HG02763 (cell line): ENCODE results near the gene GRM5.
"Not testable (repeated sequence)": the region's sequence is repeated elsewhere in the genome, so short reads cannot be mapped to it uniquely, and the experiment has no call there.

ENCODE experiments used
- ATAC-seq: cut with Tn5 transposase; IDR thresholded peaks from one replicate; pipeline ENCODE4 v1.9.1; 2021; ENCODE audit warnings: mild to moderate bottlenecking, moderate library complexity; ENCODE audit not compliant: unreplicated experiment

The GRM5 gene

GRCh38 chr11:89065651-89066201, at the start of gene GRM5:
Gene GRM5, minus strand, starts transcription at chr11:89065982. Its CDS starts 18,110 bp downstream, at chr11:89047872.
- ATAC-seq: not testable (repeated sequence)

GRCh38 chr11:89097956-89098355, 32.2 kb upstream of the GRM5 start:
- ATAC-seq: peak; percentile 70

- not testable (repeated sequence) for ATAC-seq
These were observed 28.0 kb upstream of the GRM5 start for GRCh38 chr11:89093806-89094205.

GRCh38 chr11:89084951-89085350, 19.2 kb upstream of the GRM5 start:
- ATAC-seq: not testable (repeated sequence)

- not testable (repeated sequence) for ATAC-seq
These were observed 5.1 kb upstream of the GRM5 start for GRCh38 chr11:89070911-89071310.

- no peak for ATAC-seq
These were observed 1.5 kb upstream of the GRM5 start for GRCh38 chr11:89067264-89067663.

GRCh38 chr11:89065066-89065465, 716 bp downstream of the GRM5 start:
- no peak for ATAC-seq

GRCh38 chr11:89063481-89063951, 2.3 kb downstream of the GRM5 start:
- not testable (repeated sequence) for ATAC-seq

GRCh38 chr11:89062771-89063298, 2.9 kb downstream of the GRM5 start:
- not testable (repeated sequence) for ATAC-seq

- ATAC-seq: not testable (repeated sequence)
These were observed 3.9 kb downstream of the GRM5 start for GRCh38 chr11:89061839-89062238.

GRCh38 chr11:89057406-89057805, 8.4 kb downstream of the GRM5 start:
- ATAC-seq: not testable (repeated sequence)

- no peak for ATAC-seq
These were observed 13.6 kb downstream of the GRM5 start for GRCh38 chr11:89052220-89052619.

GRCh38 chr11:89047159-89047558, 18.6 kb downstream of the GRM5 start:
- not testable (repeated sequence) for ATAC-seq

- not testable (repeated sequence) for ATAC-seq
These were observed 21.8 kb downstream of the GRM5 start for GRCh38 chr11:89043861-89044588.

GRCh38 chr11:89029671-89030070, 36.1 kb downstream of the GRM5 start:
- ATAC-seq: not testable (repeated sequence)

- no peak for ATAC-seq
These were observed 44.4 kb downstream of the GRM5 start for GRCh38 chr11:89021339-89021738.

GRCh38 chr11:89019827-89020547, 45.8 kb downstream of the GRM5 start:
- not testable (repeated sequence) for ATAC-seq

GRCh38 chr11:89016214-89016613, 49.6 kb downstream of the GRM5 start:
- ATAC-seq: no peak

GRCh38 chr11:89015614-89016013, 50.2 kb downstream of the GRM5 start:
- no peak for ATAC-seq

- not testable (repeated sequence) for ATAC-seq
These were observed 64.9 kb downstream of the GRM5 start for GRCh38 chr11:89000852-89001251.

- no peak for ATAC-seq
These were observed 86.1 kb downstream of the GRM5 start for GRCh38 chr11:88979641-88980040.
